SK-N-SH treated with all-trans-retinoic acid at 6 μM for 48 hours (cell line): Measurements from ENCODE around the gene RAPSN.

Experiments used
- ATAC-seq: fragments of 200-7000 bp; cut with Tn5 transposase; 3 replicates; pipeline ENCODE4 v1.9.1; 2020; ENCODE audit warnings: mild to moderate bottlenecking, moderate library complexity
- ARNTL ChIP-seq: fragments of 450-650 bp; formaldehyde crosslinking; IDR thresholded peaks from 2 replicates; pipeline ENCODE4 v1.5.0; 2020; ENCODE audit warnings: low read depth, mild to moderate bottlenecking, moderate library complexity, borderline replicate concordance
- BACH2 ChIP-seq: fragments of 250-450 bp; sonication (Bioruptor Pico); IDR thresholded peaks from 2 replicates; pipeline ENCODE4 v1.9.0; 2021; ENCODE audit warnings: mild to moderate bottlenecking, borderline replicate concordance
- CREB5 ChIP-seq: fragments of 250-450 bp; sonication (Bioruptor Pico); IDR thresholded peaks from 2 replicates; pipeline ENCODE4 v1.5.1; 2020; ENCODE audit warnings: low read depth, mild to moderate bottlenecking, moderate library complexity
- CSDC2 ChIP-seq: fragments of 250-450 bp; sonication (Bioruptor Pico); IDR thresholded peaks from 2 replicates; pipeline ENCODE4 v1.5.0; 2020; ENCODE audit warnings: mild to moderate bottlenecking, moderate library complexity
- ESRRG ChIP-seq: fragments of 250-450 bp; sonication (Bioruptor Pico); IDR thresholded peaks from 2 replicates; pipeline ENCODE4 v1.6.1; 2021; ENCODE audit warnings: mild to moderate bottlenecking
- GLIS3 ChIP-seq: fragments of 250-450 bp; sonication (Bioruptor Pico); IDR thresholded peaks from 2 replicates; pipeline ENCODE4 v1.5.0; 2020; ENCODE audit warnings: mild to moderate bottlenecking, moderate library complexity
- ISL1 ChIP-seq: fragments of 250-450 bp; sonication (Bioruptor Pico); IDR thresholded peaks from 2 replicates; pipeline ENCODE4 v2.1.2; 2022; ENCODE audit warnings: mild to moderate bottlenecking, moderate library complexity
- PPARA ChIP-seq: fragments of 250-450 bp; sonication (Bioruptor Pico); IDR thresholded peaks from 2 replicates; pipeline ENCODE4 v1.5.0; 2020; ENCODE audit warnings: mild to moderate bottlenecking, borderline replicate concordance
- RARB ChIP-seq: fragments of 250-450 bp; sonication (Bioruptor Pico); IDR thresholded peaks from 2 replicates; pipeline ENCODE4 v1.8.0; 2021; ENCODE audit warnings: mild to moderate bottlenecking, moderate library complexity
- SNAI2 ChIP-seq: fragments of 250-450 bp; sonication (Bioruptor Pico); IDR thresholded peaks from 2 replicates; pipeline ENCODE4 v1.5.0; 2020; ENCODE audit warnings: mild to moderate bottlenecking, moderate library complexity
- TOX ChIP-seq: fragments of 250-450 bp; sonication (Bioruptor Pico); IDR thresholded peaks from 2 replicates; pipeline ENCODE4 v1.8.0; 2021; ENCODE audit warnings: mild to moderate bottlenecking, moderate library complexity, borderline replicate concordance
- TSHZ2 ChIP-seq: fragments of 250-450 bp; sonication (Bioruptor Pico); IDR thresholded peaks from 2 replicates; pipeline ENCODE4 v1.5.0; 2020; ENCODE audit warnings: mild to moderate bottlenecking, moderate library complexity
- ZC3H10 ChIP-seq: fragments of 250-450 bp; sonication (Bioruptor Pico); IDR thresholded peaks from 2 replicates; pipeline ENCODE4 v1.5.1; 2021; ENCODE audit warnings: mild to moderate bottlenecking, moderate library complexity
- ZFP3 ChIP-seq: fragments of 250-450 bp; sonication (Bioruptor Pico); IDR thresholded peaks from 2 replicates; pipeline ENCODE4 v1.5.0; 2020; ENCODE audit warnings: mild to moderate bottlenecking, moderate library complexity
- ZFP30 ChIP-seq: fragments of 450-650 bp; formaldehyde crosslinking; IDR thresholded peaks from 2 replicates; pipeline ENCODE4 v1.5.0; 2022; ENCODE audit warnings: mild to moderate bottlenecking, moderate library complexity
- ZNF565 ChIP-seq: fragments of 450-650 bp; formaldehyde crosslinking; conservative IDR thresholded peaks from 2 replicates; pipeline ENCODE4 v1.5.0; 2020; ENCODE audit warnings: low read depth, mild to moderate bottlenecking, moderate library complexity
- ZNF70 ChIP-seq: fragments of 450-650 bp; formaldehyde crosslinking; IDR thresholded peaks from 2 replicates; pipeline ENCODE4 v1.5.0; 2020; ENCODE audit warnings: mild to moderate bottlenecking, moderate library complexity
- ZNF8 ChIP-seq: fragments of 450-650 bp; formaldehyde crosslinking; IDR thresholded peaks from 2 replicates; pipeline ENCODE4 v1.5.0; 2020; ENCODE audit warnings: mild to moderate bottlenecking, moderate library complexity
- TF ChIP-seq, protein P1 (sequence below): fragments of 250-450 bp; sonication (Bioruptor Pico); IDR thresholded peaks from 2 replicates; pipeline ENCODE4 v1.8.0; 2020; ENCODE audit warnings: mild to moderate bottlenecking, moderate library complexity, borderline replicate concordance
- TF ChIP-seq, protein P2 (sequence below): fragments of 250-450 bp; sonication (Bioruptor Pico); IDR thresholded peaks from 2 replicates; pipeline ENCODE4 v1.5.1; 2021; ENCODE audit warnings: mild to moderate bottlenecking, moderate library complexity

RAPSN gene

GRCh38 chr11:47417712-47418111, 31.2 kb downstream of the RAPSN start:
- TF ChIP-seq ISL1 (CRISPR knock-in tag), result no peak
- no peak for TF ChIP-seq ZNF565
- TF ChIP-seq ZFP3 (CRISPR knock-in tag), result no peak
- no peak for TF ChIP-seq GLIS3 (CRISPR knock-in tag)
- TF ChIP-seq, protein P1, sequence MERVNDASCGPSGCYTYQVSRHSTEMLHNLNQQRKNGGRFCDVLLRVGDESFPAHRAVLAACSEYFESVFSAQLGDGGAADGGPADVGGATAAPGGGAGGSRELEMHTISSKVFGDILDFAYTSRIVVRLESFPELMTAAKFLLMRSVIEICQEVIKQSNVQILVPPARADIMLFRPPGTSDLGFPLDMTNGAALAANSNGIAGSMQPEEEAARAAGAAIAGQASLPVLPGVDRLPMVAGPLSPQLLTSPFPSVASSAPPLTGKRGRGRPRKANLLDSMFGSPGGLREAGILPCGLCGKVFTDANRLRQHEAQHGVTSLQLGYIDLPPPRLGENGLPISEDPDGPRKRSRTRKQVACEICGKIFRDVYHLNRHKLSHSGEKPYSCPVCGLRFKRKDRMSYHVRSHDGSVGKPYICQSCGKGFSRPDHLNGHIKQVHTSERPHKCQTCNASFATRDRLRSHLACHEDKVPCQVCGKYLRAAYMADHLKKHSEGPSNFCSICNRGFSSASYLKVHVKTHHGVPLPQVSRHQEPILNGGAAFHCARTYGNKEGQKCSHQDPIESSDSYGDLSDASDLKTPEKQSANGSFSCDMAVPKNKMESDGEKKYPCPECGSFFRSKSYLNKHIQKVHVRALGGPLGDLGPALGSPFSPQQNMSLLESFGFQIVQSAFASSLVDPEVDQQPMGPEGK (CRISPR knock-in tag), result no peak
- TF ChIP-seq CREB5 (CRISPR knock-in tag), result no peak
- ATAC-seq, result no peak

DNA sequence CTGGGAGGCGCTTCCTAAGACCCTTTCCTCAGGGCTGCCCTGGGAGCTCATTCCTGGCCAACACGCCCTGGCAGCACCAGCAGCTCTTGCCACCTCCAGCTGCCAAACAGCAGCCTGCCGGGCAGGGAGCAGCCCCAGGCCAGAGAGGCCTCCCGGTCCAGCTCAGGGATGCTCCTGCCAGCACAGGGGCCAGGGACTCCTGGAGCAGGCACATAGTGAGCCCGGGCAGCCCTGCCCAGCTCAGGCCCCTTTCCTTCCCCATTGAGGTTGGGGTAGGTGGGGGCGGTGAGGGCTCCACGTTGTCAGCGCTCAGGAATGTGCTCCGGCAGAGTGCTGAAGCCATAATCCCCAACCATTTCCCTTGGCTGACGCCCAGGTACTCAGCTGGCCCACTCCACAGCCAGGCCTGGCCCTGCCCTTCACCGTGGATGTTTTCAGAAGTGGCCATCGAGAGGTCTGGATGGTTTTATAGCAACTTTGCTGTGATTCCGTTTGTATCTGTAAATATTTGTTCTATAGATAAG, 32.9 kb downstream of the RAPSN start:
- ATAC-seq, result peak; percentile 88

GRCh38 chr11:47415091-47415854, 33.7 kb downstream of the RAPSN start:
- TF ChIP-seq ZFP30 (CRISPR knock-in tag), result no peak
- no peak for TF ChIP-seq ZFP3 (CRISPR knock-in tag)
- TF ChIP-seq ZC3H10 (CRISPR knock-in tag), result no peak
- TF ChIP-seq GLIS3 (CRISPR knock-in tag), result no peak
- TF ChIP-seq RARB (CRISPR knock-in tag), result no peak
- TF ChIP-seq ARNTL (CRISPR knock-in tag), result no peak
- TF ChIP-seq ZNF8 (CRISPR knock-in tag), result no peak
- TF ChIP-seq TSHZ2 (CRISPR knock-in tag), result no peak
- TF ChIP-seq SNAI2 (CRISPR knock-in tag), result no peak
- TF ChIP-seq ZNF70 (CRISPR knock-in tag), result no peak
- no peak for TF ChIP-seq ESRRG (CRISPR knock-in tag)
- TF ChIP-seq, protein P1 (CRISPR knock-in tag), result no peak
- no peak for TF ChIP-seq TOX
- TF ChIP-seq BACH2 (CRISPR knock-in tag), result no peak
- TF ChIP-seq CSDC2 (CRISPR knock-in tag), result no peak
- TF ChIP-seq CREB5 (CRISPR knock-in tag), result no peak
- TF ChIP-seq PPARA (CRISPR knock-in tag), result no peak
- TF ChIP-seq, protein P2, sequence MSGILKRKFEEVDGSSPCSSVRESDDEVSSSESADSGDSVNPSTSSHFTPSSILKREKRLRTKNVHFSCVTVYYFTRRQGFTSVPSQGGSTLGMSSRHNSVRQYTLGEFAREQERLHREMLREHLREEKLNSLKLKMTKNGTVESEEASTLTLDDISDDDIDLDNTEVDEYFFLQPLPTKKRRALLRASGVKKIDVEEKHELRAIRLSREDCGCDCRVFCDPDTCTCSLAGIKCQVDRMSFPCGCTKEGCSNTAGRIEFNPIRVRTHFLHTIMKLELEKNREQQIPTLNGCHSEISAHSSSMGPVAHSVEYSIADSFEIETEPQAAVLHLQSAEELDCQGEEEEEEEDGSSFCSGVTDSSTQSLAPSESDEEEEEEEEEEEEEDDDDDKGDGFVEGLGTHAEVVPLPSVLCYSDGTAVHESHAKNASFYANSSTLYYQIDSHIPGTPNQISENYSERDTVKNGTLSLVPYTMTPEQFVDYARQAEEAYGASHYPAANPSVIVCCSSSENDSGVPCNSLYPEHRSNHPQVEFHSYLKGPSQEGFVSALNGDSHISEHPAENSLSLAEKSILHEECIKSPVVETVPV (CRISPR knock-in tag), result no peak
- no peak for TF ChIP-seq ISL1 (CRISPR knock-in tag)
- TF ChIP-seq, all 23 proteins: peak for 0
- no peak; the same call in 2 of the 3 replicates for ATAC-seq

More for the DNA sequence above, 32.9 kb downstream of the RAPSN start:
- TF ChIP-seq ZNF8 (CRISPR knock-in tag), result no peak
- peak; percentile 51; the same call in 1 of the 2 replicates for TF ChIP-seq ZFP3 (CRISPR knock-in tag)
- TF ChIP-seq, protein P1 (CRISPR knock-in tag), result peak; percentile 86
